Omental fat pad (tissue), 4 donors: ENCODE data around the gene LIME1. TPM values are rescaled to one million over a fixed set of nuclear protein-coding genes. Genes with fewer than 3 reads are reported as not detected.

Experiments
- ATAC-seq: fragments of 150-250 bp; one replicate; pipeline ENCODE4 v1.9.1; 2016; ENCODE audit warnings: mild to moderate bottlenecking, moderate library complexity; ENCODE audit not compliant: low FRiP score
- DNase-seq: peaks from one replicate; pipeline ENCODE4 v3.0.0-alpha.2; 2019; ENCODE audit warnings: low spot score
- total RNA-seq, 4 donors: library from RNA; depleted of rRNA; stranded (reverse); fragments of >200 nt; gene quantifications; one replicate each; pipeline ENCODE4 v1.1.0, GENCODE V29; 2016
- TF ChIP-seq, protein P1 (sequence below), 3 donors: fragments of 450-650 bp; IDR thresholded peaks; one replicate each; pipeline ENCODE4 v1.5.1; 2016 to 2017; ENCODE audit warnings: antibody characterized with exemption in 3 of 3, mild to moderate bottlenecking in 3 of 3, moderate library complexity in 2 of 3

Gene LIME1
- total RNA-seq, 4 donors from 2014 or later: 7.4 to 21.1 (median 14.0) TPM

DNA sequence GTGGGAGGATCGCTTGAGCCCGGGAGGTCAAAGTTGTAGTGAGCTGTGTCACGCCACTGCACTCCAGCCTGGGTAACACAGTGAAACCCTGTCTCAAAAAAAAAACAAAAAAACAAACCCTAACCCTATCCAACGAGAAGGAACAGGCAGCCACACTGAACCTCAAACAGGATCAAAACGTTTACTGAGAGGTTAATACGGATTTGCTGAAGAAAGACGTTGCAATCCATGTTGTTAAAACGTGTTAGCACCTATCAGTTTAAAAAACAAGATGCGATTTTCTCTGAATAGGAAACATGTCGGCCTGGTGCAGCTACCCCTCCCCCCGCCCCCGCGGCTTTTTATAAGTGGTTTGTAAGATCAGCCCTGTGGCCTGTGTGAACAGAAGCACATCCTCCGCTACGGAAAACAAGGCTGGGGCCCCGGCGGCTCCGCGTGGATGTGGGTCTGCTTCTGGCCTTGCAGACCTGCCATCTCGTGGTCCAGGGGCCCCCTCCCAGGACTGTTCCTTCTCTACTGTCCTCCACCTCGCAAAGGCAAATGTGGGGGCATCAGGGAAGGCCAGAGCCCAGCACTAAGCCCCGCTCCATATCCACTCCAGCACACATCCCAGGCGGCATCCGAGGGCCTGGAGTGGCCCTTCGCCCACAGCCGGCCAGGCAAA, 14.5 kb downstream of the LIME1 start:
- TF ChIP-seq, protein P1, sequence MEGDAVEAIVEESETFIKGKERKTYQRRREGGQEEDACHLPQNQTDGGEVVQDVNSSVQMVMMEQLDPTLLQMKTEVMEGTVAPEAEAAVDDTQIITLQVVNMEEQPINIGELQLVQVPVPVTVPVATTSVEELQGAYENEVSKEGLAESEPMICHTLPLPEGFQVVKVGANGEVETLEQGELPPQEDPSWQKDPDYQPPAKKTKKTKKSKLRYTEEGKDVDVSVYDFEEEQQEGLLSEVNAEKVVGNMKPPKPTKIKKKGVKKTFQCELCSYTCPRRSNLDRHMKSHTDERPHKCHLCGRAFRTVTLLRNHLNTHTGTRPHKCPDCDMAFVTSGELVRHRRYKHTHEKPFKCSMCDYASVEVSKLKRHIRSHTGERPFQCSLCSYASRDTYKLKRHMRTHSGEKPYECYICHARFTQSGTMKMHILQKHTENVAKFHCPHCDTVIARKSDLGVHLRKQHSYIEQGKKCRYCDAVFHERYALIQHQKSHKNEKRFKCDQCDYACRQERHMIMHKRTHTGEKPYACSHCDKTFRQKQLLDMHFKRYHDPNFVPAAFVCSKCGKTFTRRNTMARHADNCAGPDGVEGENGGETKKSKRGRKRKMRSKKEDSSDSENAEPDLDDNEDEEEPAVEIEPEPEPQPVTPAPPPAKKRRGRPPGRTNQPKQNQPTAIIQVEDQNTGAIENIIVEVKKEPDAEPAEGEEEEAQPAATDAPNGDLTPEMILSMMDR (IDR thresholded peaks at IDR 0.05): no peak
- DNase-seq: no peak
- ATAC-seq: no peak

DNA sequence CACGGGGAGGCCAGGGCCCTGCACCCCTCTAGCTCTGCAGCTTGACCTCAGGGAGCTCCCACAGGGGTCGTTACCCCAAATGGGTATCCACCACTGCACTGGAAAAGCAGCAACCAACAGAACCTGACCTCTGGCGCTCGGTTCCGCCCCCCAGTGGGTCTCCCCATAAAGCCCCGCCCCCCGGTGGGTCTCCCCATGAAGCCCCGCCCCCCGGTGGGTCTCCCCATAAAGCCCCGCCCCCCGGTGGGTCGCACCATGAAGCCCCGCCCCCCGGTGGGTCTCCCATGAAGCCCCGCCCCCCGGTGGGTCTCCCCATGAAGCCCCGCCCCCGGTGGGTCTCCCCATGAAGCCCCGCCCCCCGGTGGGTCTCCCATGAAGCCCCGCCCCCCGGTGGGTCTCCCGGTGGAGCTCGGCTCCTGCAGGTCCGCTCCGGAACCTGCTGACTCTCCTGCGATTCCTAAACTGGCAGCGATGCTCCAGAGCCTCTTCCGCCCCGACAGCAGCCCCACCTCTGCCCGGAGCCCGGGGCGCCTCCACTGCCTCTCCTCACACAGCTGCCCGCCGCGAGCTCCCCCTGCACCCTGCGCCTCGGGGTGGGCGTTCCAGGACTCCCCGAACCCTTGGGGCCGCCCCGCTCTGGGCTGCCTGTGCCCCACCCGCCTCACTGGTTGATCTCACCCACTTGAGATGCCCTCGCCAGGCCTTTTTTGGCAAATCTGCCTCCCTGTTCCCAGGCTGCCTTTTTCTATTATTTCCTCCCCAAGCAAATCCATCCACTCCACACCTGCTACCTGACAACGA, 15.2 kb downstream of the LIME1 start:
- ATAC-seq (no peak), DNase-seq (no peak)
- TF ChIP-seq, protein P1 (IDR thresholded peaks at IDR 0.05): no peak

GRCh38 chr20:63752411-63753101, 16.1 kb downstream of the LIME1 start:
- ATAC-seq: no peak
- TF ChIP-seq, protein P1 (IDR thresholded peaks at IDR 0.05): no peak
- no peak for DNase-seq

DNA sequence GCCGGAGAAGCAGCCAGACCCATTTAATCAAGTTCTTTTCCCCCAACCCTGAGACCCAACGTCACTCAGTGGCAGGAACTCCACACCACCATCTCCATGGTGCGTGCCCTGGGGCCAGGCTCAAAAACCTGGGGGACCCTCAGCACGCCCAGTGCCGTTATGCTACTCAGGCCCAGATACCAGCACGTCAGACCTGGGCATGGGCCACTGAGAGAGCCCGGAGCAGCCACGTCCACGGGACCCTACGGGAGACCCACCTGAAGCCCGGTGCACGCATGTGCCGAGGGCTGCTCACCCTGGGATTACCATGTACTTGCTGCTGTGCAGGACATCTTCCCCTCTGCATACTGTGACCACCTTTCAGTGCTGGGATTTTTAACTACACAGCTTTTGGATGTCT, 16.9 kb downstream of the LIME1 start:
- TF ChIP-seq, protein P1 (IDR thresholded peaks at IDR 0.05): no peak
- ATAC-seq (no peak), DNase-seq (no peak)

DNA sequence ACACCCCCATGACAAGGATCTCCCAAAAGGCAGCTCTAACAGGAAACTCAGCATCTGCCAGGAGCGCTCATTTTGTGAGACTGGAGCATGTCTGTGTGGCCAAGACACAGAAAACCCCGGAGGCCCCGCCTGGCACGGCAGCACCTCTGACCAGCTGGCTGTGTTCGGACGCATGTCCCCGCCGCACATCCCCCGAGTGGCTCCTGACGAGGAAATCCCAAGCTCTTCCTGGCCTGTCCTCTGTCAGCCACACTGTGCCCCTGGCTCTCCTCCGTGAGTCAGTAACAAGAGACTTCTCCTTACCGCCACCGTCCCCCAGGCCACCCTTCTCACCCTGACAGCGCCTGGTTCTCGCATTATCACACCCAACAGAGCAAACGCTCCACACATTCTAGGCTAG, 17.5 kb downstream of the LIME1 start:
- TF ChIP-seq, protein P1 (IDR thresholded peaks at IDR 0.05): no peak
- no peak for ATAC-seq
- no peak for DNase-seq

- ATAC-seq (no peak), DNase-seq (no peak)
- TF ChIP-seq, protein P1 (IDR thresholded peaks at IDR 0.05): no peak
These were observed 19.6 kb downstream of the LIME1 start for GRCh38 chr20:63755933-63756647.
